Measurements from ENCODE around the gene PRKCE.

- TF ChIP-seq CTCF (IDR thresholded peaks at IDR 0.05) (no peak), EZH2 (IDR thresholded peaks at IDR 0.05; ENCODE audit: borderline replicate concordance, insufficient read depth, low read depth, low read length, poor library complexity, severe bottlenecking) (no peak)
These were observed 170.2 kb downstream of the PRKCE start for GRCh38 chr2:45821558-45822271.
